HEK293 (cell line): ENCODE results near the gene PRUNE1.

Experiments used
- OVOL3 ChIP-seq: fragments of 450-650 bp; formaldehyde crosslinking; IDR thresholded peaks from 2 replicates; pipeline ENCODE4 v1.5.1; 2016; ENCODE audit warnings: missing biosample characterization, missing genetic modification characterization
- SP2 ChIP-seq: fragments of 450-650 bp; formaldehyde crosslinking; IDR thresholded peaks from 2 replicates; pipeline ENCODE4 v1.5.1; 2016; ENCODE audit warnings: missing biosample characterization, missing genetic modification characterization
- TSHZ1 ChIP-seq: fragments of 450-650 bp; formaldehyde crosslinking; IDR thresholded peaks from 2 replicates; pipeline ENCODE4 v1.5.1; 2016; ENCODE audit warnings: missing biosample characterization, missing genetic modification characterization, borderline replicate concordance
- ZBTB6 ChIP-seq: fragments of 450-650 bp; formaldehyde crosslinking; IDR thresholded peaks from 2 replicates; pipeline ENCODE4 v1.5.1; 2017; ENCODE audit warnings: missing biosample characterization, missing genetic modification characterization
- ZBTB7A ChIP-seq: fragments of 450-650 bp; formaldehyde crosslinking; IDR thresholded peaks from 2 replicates; pipeline ENCODE4 v1.5.1; 2016; ENCODE audit warnings: low read depth, missing biosample characterization, missing genetic modification characterization
- ZEB2 ChIP-seq: fragments of 450-650 bp; formaldehyde crosslinking; IDR thresholded peaks from 2 replicates; pipeline ENCODE4 v1.5.1; 2016; ENCODE audit warnings: missing biosample characterization, missing genetic modification characterization
- ZFHX2 ChIP-seq: fragments of 450-650 bp; formaldehyde crosslinking; conservative IDR thresholded peaks from 2 replicates; pipeline ENCODE4 v1.5.1; 2016; ENCODE audit warnings: missing biosample characterization, missing genetic modification characterization
- ZNF121 ChIP-seq: fragments of 450-650 bp; formaldehyde crosslinking; IDR thresholded peaks from 2 replicates; pipeline ENCODE4 v1.5.1; 2016; ENCODE audit warnings: missing biosample characterization, missing genetic modification characterization
- ZNF132 ChIP-seq: fragments of 450-650 bp; formaldehyde crosslinking; IDR thresholded peaks from 2 replicates; pipeline ENCODE4 v1.5.1; 2017; ENCODE audit warnings: missing biosample characterization, missing genetic modification characterization, borderline replicate concordance
- ZNF175 ChIP-seq: fragments of 450-650 bp; formaldehyde crosslinking; IDR thresholded peaks from 2 replicates; pipeline ENCODE4 v1.5.1; 2016; ENCODE audit warnings: missing biosample characterization, missing genetic modification characterization
- ZNF202 ChIP-seq: fragments of 450-650 bp; formaldehyde crosslinking; IDR thresholded peaks from 2 replicates; pipeline ENCODE4 v1.5.1; 2016; ENCODE audit warnings: missing biosample characterization, missing genetic modification characterization, borderline replicate concordance
- ZNF221 ChIP-seq: fragments of 450-650 bp; formaldehyde crosslinking; IDR thresholded peaks from 2 replicates; pipeline ENCODE4 v1.5.1; 2017; ENCODE audit warnings: missing biosample characterization, missing genetic modification characterization, borderline replicate concordance
- ZNF280C ChIP-seq: fragments of 450-650 bp; formaldehyde crosslinking; IDR thresholded peaks from 2 replicates; pipeline ENCODE4 v1.5.1; 2016; ENCODE audit warnings: missing biosample characterization, missing genetic modification characterization
- ZNF302 ChIP-seq: fragments of 450-650 bp; formaldehyde crosslinking; IDR thresholded peaks from 2 replicates; pipeline ENCODE4 v1.5.1; 2016; ENCODE audit warnings: missing biosample characterization, missing genetic modification characterization, low read depth
- ZNF514 ChIP-seq: fragments of 450-650 bp; formaldehyde crosslinking; IDR thresholded peaks from 2 replicates; pipeline ENCODE4 v1.5.1; 2016; ENCODE audit warnings: missing biosample characterization, missing genetic modification characterization
- ZNF518A ChIP-seq: fragments of 450-650 bp; formaldehyde crosslinking; conservative IDR thresholded peaks from 2 replicates; pipeline ENCODE4 v1.5.1; 2016; ENCODE audit warnings: low read depth, missing biosample characterization, missing genetic modification characterization
- ZNF544 ChIP-seq: fragments of 450-650 bp; formaldehyde crosslinking; IDR thresholded peaks from 2 replicates; pipeline ENCODE4 v1.5.0; 2017; ENCODE audit warnings: missing biosample characterization, missing genetic modification characterization
- ZNF548 ChIP-seq: fragments of 450-650 bp; formaldehyde crosslinking; IDR thresholded peaks from 2 replicates; pipeline ENCODE4 v1.5.1; 2016; ENCODE audit warnings: missing biosample characterization, missing genetic modification characterization
- ZNF621 ChIP-seq: fragments of 450-650 bp; formaldehyde crosslinking; IDR thresholded peaks from 2 replicates; pipeline ENCODE4 v1.5.1; 2017; ENCODE audit warnings: missing biosample characterization, missing genetic modification characterization
- ZNF76 ChIP-seq: fragments of 450-650 bp; formaldehyde crosslinking; IDR thresholded peaks from 2 replicates; pipeline ENCODE4; 2016; ENCODE audit warnings: low read depth, missing biosample characterization, missing genetic modification characterization, borderline replicate concordance
- ZNF830 ChIP-seq: fragments of 450-650 bp; IDR thresholded peaks from 2 replicates; pipeline ENCODE4 v1.5.0; 2018; ENCODE audit warnings: missing biosample characterization, missing genetic modification characterization, low read depth, mild to moderate bottlenecking, moderate library complexity
- ZXDB ChIP-seq: fragments of 450-650 bp; formaldehyde crosslinking; IDR thresholded peaks from 2 replicates; pipeline ENCODE4 v1.5.1; 2016; ENCODE audit warnings: missing biosample characterization, missing genetic modification characterization
- TF ChIP-seq, protein P1 (sequence below): fragments of 450-650 bp; formaldehyde crosslinking; IDR thresholded peaks from 2 replicates; pipeline ENCODE4 v1.5.1; 2016; ENCODE audit warnings: missing biosample characterization, missing genetic modification characterization
- TF ChIP-seq, protein P2 (sequence below): fragments of 450-650 bp; formaldehyde crosslinking; IDR thresholded peaks from 2 replicates; pipeline ENCODE4 v1.5.1; 2016; ENCODE audit warnings: missing biosample characterization, missing genetic modification characterization

The PRUNE1 gene

DNA sequence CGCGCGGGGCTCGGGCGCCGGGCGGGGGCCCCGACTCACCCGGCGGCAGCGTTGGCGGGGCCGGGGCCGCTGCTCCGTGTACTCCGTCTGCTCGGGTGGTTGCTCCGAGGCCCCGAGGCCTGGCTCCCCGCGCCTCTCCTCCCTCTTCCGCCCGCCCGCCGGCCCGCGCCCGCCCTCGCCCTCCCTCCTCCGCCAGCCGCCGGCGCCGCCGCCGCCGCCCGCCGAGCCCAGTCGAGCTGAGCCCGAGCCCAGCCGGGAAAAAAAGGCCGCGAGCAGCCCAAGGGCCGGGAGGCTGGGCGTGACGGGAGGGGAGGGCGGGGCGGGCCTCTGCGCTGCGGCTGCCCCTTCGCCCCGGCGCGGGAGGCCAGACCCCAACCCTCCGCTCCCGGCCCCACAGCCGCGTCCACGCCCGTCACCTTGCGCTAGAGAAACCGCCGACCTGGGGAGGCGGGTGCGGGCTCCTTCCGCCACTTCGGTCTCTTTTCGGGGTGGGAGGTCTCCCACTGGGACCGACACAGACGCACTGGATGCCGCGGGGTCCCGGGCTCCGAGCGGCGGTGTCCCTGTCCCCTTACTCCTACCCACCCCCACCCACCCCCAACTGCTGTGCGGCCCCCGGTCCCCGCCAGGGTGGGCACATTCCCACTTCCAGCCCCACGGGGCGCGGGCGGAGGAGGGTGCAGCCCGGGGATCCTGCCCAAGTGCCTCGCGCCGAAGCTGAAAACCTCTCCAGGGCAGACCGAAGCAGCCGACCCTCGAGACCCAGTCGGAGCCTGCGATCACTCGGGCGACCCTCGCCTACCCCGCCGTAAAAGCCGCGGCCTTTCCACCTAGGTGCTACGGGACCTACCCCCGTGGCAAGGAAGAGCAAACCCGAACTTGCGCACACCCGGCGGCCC, 33.4 kb upstream of the PRUNE1 start, which contains the start of gene CERS2 (continued):
- TF ChIP-seq ZNF518A (no peak), OVOL3 (tag by site-specific recombination) (no peak), ZBTB7A (tag by site-specific recombination) (no peak), ZNF132 (no peak), ZNF76 (peak; percentile 29; the same call in 1 of the 2 replicates), ZNF280C (tag by site-specific recombination) (no peak), ZNF544 (tag by site-specific recombination) (no peak), ZNF514 (tag by site-specific recombination) (no peak), TSHZ1 (tag by site-specific recombination) (no peak), ZNF830 (tag by site-specific recombination) (no peak), ZNF621 (tag by site-specific recombination) (no peak), SP2 (tag by site-specific recombination) (peak; percentile 51; the same call in 1 of the 2 replicates), ZNF175 (tag by site-specific recombination) (no peak), ZNF221 (tag by site-specific recombination) (no peak), ZNF548 (tag by site-specific recombination) (no peak), ZFHX2 (no peak), ZBTB6 (no peak), ZEB2 (no peak), ZXDB (peak; percentile 42; the same call in 1 of the 2 replicates), ZNF121 (tag by site-specific recombination) (no peak), ZNF302 (tag by site-specific recombination) (no peak), ZNF202 (tag by site-specific recombination) (no peak)
- TF ChIP-seq, protein P1, sequence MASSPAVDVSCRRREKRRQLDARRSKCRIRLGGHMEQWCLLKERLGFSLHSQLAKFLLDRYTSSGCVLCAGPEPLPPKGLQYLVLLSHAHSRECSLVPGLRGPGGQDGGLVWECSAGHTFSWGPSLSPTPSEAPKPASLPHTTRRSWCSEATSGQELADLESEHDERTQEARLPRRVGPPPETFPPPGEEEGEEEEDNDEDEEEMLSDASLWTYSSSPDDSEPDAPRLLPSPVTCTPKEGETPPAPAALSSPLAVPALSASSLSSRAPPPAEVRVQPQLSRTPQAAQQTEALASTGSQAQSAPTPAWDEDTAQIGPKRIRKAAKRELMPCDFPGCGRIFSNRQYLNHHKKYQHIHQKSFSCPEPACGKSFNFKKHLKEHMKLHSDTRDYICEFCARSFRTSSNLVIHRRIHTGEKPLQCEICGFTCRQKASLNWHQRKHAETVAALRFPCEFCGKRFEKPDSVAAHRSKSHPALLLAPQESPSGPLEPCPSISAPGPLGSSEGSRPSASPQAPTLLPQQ: 0 out of 2 replicates have a peak, but pooled peaks have one; percentile 35
- TF ChIP-seq, protein P2, sequence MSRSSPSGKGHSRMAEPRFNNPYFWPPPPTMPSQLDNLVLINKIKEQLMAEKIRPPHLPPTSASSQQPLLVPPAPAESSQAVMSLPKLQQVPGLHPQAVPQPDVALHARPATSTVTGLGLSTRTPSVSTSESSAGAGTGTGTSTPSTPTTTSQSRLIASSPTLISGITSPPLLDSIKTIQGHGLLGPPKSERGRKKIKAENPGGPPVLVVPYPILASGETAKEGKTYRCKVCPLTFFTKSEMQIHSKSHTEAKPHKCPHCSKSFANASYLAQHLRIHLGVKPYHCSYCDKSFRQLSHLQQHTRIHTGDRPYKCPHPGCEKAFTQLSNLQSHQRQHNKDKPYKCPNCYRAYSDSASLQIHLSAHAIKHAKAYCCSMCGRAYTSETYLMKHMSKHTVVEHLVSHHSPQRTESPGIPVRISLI (tag by site-specific recombination): no peak
